Activated CD8-positive, alpha-beta memory T cell treated with anti-CD3 and anti-CD28 coated beads, Interleukin-2, amount 50 U/mL, for 24 hours (primary cell): ENCODE measurements around the gene PCSK2.
"Not testable (repeated sequence)": the region's sequence is repeated elsewhere in the genome, so short reads cannot be mapped to it uniquely, and the experiment has no call there.

Experiments
- DNase-seq: peaks from one replicate; pipeline ENCODE4 v3.0.0-alpha.2; 2020; ENCODE audit errors: extremely low read depth

PCSK2 gene

DNA sequence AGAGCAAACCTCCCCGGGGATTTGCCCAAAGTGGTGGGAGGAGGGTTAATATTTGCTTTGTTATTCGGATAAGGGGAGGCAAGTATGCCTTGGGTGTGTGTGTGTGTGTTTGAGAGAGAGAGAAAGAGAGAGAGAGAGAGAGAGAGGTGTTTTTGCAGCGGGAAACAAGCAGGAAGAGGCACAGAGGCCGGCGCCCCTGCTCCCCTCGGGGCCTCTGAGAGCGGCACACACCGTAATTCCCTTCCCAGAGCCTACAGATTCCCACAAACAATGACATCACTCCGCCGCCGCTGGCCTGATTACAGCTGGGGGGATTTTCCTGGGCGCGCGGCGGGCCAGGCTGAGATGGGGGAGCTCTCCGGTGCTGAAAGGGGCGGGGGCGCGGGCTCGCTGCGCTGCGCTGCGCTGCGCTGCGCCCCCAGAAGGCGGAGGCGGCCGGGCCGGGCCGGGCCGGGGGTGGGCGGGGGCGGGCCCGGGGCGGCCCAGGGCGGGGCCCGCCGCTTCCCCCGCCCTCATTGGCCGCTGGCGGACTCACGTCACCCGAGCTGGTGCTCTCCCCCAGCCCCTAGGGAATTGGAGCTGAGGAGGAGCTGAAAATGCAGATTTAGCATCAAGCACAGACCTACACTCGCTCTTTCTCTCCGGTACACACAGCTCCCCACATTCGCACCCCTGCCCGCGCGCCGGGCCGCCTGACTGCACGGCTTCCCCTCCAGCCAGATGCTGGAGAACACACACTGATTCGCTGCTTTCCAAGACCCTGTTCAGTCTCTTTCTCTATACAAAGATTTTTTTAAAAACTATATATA, at the start of gene PCSK2:
Gene PCSK2, plus strand, starts transcription at position 631 of the 809 bp plus-strand sequence. CDS start 266 bp downstream, outside the sequence.
- DNase-seq: no peak

DNA sequence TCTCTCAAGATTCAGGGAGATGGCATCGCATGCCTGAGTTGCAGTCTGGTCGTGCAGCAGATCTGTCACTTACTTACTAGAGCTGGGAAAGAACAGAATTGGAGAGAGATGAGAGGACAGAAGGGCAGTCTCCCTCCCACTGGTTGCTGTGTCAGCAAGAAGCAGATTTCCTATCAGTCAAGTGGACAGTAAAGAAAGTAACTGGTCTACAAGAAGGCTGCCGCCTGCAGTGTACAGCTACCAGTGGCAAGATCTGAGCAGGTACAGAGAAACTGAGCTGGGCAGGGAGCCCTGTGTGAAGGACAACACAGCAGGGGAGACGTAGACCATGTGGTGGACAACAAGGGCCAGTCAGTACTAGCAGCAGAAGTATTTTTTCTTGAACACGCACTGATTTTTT, 49.5 kb upstream of the PCSK2 start:
- no peak for DNase-seq

GRCh38 chr20:17179840-17180239, 47.0 kb upstream of the PCSK2 start:
- DNase-seq: no peak

DNA sequence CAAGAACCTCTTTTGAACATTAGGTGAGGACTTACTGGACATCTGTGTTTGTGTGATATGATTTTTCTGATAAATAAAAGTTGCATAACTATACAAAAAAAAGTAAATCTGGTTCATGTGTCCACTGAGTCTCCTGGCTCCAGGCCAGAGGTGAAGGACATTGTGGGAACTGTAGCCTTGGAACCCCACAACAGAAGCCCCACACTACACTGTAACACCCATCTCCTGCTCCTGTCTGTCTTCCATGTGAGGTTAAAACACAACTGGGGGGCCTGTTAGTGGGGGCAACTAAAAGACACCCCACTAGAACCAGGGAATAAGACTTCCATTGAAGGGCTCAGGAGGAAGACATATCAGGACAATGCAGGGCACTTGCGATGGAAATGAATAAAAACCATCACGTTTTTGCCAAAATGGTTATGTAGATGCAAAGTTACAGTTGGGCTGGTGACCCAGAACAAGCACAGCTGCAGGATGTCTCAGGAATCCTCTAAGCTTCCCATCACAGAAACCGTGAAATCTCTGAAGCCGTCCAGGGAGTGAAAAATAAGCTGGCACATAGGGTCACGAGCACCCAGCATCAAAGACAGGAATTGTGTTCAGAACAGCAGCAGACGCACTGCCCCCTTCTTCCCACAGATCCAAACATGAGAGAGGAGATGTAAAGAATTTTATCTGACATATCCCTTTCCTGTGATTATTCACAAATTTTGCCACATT, 36.7 kb upstream of the PCSK2 start:
- DNase-seq: no peak

DNA sequence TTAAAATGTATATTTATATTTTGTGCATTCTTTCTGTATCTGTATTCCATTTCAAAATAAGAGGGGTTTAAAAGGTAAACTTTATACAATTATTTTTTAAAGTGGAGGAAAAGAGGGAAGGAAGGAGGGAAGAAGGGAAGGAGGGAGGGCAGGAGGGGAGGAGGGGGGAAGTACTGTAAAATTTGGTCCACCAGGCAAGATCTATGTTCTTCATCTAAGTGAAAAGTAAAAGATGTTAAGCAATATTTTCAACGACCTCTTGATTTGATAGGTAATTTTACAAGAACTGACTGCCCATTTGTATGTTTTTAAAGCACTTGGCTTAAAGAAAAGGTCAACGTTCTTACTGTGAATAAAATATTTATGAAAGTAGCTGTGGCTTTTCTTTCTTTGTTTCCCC, 29.8 kb upstream of the PCSK2 start:
- no peak for DNase-seq

GRCh38 chr20:17202030-17202429, 24.8 kb upstream of the PCSK2 start:
- no peak for DNase-seq

GRCh38 chr20:17202673-17203072, 24.2 kb upstream of the PCSK2 start:
- no peak for DNase-seq

GRCh38 chr20:17205084-17205813, 21.6 kb upstream of the PCSK2 start:
- no peak for DNase-seq

- DNase-seq: no peak
Measured at GRCh38 chr20:17210387-17210786, 16.5 kb upstream of the PCSK2 start.

GRCh38 chr20:17210983-17211382, 15.9 kb upstream of the PCSK2 start:
- no peak for DNase-seq

DNA sequence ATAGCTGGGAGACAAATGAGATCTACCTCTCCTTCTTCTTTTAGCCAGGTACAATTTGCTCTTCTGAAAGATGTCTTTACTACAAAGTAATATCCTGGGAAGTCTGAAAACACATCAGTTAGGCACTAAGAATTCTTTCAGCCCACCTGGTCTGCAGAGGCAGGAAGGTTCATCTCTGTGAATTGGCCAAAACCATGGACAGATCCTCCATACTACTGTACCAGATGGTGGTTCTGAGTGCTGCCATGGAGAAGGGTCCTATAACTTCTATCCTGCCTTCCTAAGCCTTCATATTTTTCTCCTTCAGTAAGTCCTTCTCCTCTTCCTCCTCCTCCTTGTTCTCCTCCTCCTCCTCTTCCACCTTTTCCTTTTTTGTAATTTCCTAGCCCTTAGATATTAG, 11.7 kb upstream of the PCSK2 start:
- DNase-seq: no peak

DNA sequence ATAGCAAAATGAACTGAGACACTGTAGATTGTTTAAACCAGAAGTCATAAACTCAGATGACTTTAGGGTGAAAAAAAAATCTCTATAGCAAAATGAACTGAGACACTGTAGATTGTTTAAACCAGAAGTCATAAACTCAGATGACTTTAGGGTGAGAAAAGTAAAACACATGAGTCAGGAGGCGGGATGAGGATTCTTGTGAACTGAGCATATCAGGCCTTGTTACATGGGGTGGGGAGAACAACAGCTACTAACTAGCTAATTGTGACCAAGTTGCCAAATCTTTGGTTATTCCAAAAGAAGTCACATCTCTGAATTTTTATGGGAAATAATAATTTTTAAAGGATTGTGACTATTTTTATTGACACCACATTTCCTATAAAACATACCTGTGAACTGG, 7.0 kb upstream of the PCSK2 start:
- DNase-seq: not testable (repeated sequence)

DNA sequence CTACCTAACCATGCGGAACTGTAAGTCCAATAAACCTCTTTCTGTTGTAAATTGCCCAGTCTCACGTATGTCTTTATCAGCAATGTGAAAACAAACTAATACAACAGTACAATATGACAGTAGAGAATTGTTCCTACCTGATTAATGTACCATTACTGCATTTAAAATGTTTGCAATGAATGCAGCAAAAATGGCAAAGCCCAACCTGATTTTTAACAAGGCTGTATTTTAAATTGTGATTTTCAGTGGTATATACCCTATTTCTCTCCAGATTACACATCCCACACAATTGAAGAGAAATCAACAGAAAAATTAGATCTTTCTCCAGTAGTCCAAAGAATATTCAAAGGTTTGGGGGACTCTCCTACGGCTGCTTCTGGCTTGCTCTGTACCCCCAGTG, 3.3 kb upstream of the PCSK2 start:
- DNase-seq: no peak

DNA sequence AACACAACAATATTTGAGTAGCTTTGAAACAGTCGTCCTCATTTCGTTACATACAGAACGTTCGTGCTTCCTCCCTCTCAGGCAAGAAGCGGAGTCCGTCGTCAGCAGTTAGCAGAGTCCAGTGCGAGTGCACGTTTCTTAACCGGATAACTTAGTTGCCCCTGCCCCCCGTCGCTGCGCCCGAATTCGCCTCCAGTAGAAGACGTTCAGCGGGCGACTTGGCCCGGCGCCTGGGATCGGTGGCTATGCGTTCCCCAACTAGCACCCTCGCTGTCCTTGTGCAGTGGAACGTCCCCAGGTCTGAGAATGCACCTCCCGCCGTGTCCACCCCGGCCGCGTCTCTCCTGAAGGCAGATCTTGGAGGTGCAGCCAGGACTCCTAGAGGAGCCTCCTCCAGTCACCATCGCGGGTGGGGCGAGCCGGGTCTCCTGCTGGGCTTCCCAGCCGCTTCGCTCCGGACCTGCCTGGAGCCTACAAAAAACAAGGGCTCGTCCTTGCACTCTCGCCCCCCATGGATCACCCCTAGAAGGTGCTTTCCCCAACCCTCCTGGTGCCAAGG, 910 bp upstream of the PCSK2 start:
- no peak for DNase-seq

DNA sequence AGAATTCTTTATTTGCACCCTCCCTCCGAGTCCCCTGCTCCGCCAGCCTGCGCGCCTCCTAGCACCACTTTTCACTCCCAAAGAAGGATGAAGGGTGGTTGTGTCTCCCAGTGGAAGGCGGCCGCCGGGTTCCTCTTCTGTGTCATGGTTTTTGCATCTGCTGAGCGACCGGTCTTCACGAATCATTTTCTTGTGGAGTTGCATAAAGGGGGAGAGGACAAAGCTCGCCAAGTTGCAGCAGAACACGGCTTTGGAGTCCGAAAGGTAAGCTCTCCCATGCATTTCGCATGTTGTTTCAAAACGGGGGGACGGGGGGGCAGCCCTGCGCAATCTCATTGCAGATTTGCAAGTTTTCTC, 357 bp downstream of the PCSK2 start:
- DNase-seq: no peak

DNA sequence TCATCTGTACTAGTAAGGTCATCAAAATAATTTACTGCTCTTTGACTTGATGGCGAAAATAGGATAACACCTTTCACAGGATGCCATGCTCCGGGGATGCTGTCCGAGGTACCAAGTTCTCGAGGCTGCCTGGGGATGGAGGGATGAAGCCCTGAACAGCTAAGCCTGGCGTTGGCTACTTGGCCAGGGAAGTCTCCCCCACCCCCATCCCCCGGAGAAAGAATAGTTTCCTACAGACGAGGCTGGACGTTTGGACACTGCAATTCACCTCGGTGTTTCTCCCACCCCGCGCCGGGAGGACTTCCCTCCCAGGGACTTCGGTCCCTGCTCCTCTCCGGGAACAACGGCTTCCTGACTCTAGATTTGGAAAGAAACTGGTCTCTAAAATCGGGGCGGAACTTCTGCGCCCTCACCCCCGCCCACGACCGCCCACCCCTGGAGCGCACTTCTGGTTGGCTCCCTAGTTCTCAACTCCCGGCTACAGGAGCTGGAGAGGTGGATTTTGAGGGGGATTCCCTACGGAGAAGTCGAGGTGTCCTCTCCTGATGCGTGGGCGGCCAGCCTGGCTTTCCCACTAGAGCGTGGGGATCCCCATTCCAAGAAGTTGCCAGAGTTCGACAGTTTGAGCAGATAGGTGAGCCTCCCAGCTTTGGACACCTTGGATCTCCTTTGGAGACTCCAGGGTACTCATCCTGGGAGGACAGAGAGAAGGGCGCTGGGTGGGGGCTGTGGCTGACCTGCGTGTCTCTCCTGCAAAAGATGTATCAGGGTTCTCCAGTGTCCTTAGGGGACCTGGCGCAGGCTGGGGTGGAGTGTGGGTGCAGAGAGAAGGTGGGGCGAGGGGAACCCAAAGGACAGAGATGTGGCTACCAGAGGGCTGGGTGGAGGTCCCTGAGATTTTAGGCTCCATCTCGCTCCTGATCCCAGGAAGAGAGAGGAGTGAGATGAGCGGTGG, 1.1 kb downstream of the PCSK2 start:
- no peak for DNase-seq

DNA sequence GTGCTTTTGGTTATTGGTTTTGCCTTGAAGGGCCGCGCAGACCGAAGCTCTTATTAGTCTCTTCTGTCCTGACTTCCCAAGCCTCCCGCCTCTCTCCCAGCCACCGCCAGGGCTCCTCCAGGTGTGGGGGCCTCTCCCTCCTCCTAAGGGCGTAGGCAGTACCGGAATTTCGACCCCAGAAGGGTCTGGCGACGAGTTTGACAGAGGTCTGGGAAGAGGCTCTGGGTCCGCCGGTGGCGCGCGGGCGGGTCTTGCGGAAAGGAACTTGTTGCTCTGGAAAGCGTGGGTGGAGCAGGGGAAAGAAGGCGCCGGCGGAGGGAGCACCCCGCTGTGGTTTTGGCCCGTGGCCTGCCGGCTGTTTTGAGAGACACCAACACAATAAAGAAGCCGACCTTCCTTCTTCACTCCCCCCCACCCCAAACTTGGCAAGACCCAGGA, 1.8 kb downstream of the PCSK2 start:
- DNase-seq: no peak

DNA sequence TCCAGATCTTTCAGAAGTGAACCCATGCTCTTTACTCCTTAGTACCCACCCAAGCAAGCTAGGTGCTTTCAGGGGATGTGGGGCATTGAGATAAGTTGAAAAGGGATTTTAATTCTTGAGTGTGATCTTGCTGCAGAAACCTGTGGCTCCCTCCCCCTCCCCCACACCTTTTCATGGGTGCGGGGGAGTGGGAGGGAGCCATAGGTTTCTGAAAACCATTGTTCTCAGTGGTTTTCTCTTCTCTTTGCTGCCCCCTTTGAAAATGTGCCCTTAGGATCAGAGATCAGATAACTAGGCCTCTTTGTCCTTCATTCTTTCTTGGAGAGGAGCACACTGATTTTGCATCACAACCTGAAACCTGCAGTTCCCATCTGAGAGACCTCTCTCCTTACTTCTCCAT, 2.4 kb downstream of the PCSK2 start:
- no peak for DNase-seq

DNA sequence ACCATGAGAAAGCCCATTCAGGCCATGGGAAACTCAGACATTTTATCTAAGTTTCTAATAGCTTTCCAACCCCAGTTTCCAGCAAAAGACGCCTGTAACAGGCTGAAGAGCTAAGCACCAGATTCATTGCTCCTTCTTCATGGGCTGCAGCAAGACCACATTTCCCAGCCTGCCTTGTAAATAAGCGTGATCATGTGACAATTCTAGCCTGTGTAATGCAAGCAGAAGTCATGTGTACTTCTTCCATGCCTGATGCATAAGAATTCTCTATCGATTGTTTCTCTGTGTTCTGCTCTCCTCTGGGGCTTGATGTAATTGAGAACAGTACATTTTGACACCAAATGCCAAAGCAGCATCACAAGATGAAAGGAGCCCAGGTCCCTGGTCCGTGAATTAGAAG, 6.8 kb downstream of the PCSK2 start:
- no peak for DNase-seq

GRCh38 chr20:17236766-17237165, 9.9 kb downstream of the PCSK2 start:
- DNase-seq: no peak

- DNase-seq: no peak
Measured at GRCh38 chr20:17248224-17248623, 21.4 kb downstream of the PCSK2 start.
